PC-3 (cell line): ENCODE results near the gene C2CD3. TPM values are rescaled to one million over a fixed set of nuclear protein-coding genes. Genes with fewer than 3 reads are reported as not detected.
A peak's percentile ranks its signal among the peaks of the same experiment; 100 is the strongest.
"Not testable (repeated sequence)": the region's sequence is repeated elsewhere in the genome, so short reads cannot be mapped to it uniquely, and the experiment has no call there.

Experiments
- ATAC-seq: fragments of 200-7000 bp; cut with Tn5 transposase; 2 replicates; pipeline ENCODE4 v1.9.1; 2020; ENCODE audit warnings: mild to moderate bottlenecking, moderate library complexity
- BruUV-seq: library from RNA; stranded (reverse); fragments of 400-500 nt; replicated peaks from 2 replicates; lab custom pipeline; 2021; lab: Mats Ljungman, UMichigan
- CTCF ChIA-PET: fragments of 300-600 bp; sonication (Branson Sonifier 250); formaldehyde crosslinking; loops from one replicate; lab custom pipeline; 2022; ENCODE audit warnings: antibody characterized with exemption; lab: Charles Lee
- POLR2A ChIA-PET: fragments of 300-600 bp; sonication (Branson Sonifier 250); formaldehyde crosslinking; loops from one replicate; lab custom pipeline; 2022; ENCODE audit warnings: antibody characterized with exemption; ENCODE audit not compliant: unreplicated experiment; lab: Charles Lee
- DNase-seq: peaks from one replicate; pipeline ENCODE4 v3.0.0-alpha.2; 2015
- H2AFZ ChIP-seq: fragments of 300-600 bp; sonication (generic); 2 replicates; pipeline ENCODE4 v1.6.0; 2016; ENCODE audit warnings: antibody characterized with exemption, low read length
- H3F3A ChIP-seq: fragments of 300-600 bp; sonication (generic); one replicate; pipeline ENCODE4 v1.6.0; 2017; ENCODE audit warnings: antibody characterized with exemption, low read length, control low read depth, mild to moderate bottlenecking; ENCODE audit not compliant: unreplicated experiment
- H3K27ac ChIP-seq: fragments of 300-600 bp; sonication (generic); 2 replicates; pipeline ENCODE4 v1.5.1; 2016; ENCODE audit warnings: mild to moderate bottlenecking, low read length
- H3K27me3 ChIP-seq: fragments of 300-600 bp; sonication (generic); 2 replicates; pipeline ENCODE4 v1.6.1; 2016; ENCODE audit warnings: low read length, mixed read lengths
- H3K36me3 ChIP-seq: fragments of 300-600 bp; sonication (generic); 2 replicates; pipeline ENCODE4 v1.6.1; 2016; ENCODE audit warnings: low read depth, mixed run types, low read length, mixed read lengths
- H3K4me1 ChIP-seq: fragments of 300-600 bp; sonication (generic); 2 replicates; pipeline ENCODE4 v1.5.1; 2016; ENCODE audit warnings: low read length; ENCODE audit not compliant: insufficient read depth
- H3K4me2 ChIP-seq: fragments of 300-600 bp; sonication (generic); 2 replicates; pipeline ENCODE4 v1.6.0; 2016; ENCODE audit warnings: low read length
- H3K4me3 ChIP-seq: fragments of 300-600 bp; sonication (generic); 2 replicates; pipeline ENCODE4 v1.5.1; 2016; ENCODE audit warnings: mild to moderate bottlenecking, low read length, mixed read lengths
- H3K79me2 ChIP-seq: fragments of 300-600 bp; sonication (generic); 2 replicates; pipeline ENCODE4 v1.6.1; 2017; ENCODE audit warnings: low read length, mixed read lengths
- H3K9ac ChIP-seq: fragments of 300-600 bp; sonication (generic); 2 replicates; pipeline ENCODE4 v1.6.0; 2016; ENCODE audit warnings: mild to moderate bottlenecking, low read length
- H3K9me2 ChIP-seq: fragments of 300-600 bp; sonication (generic); replicated peaks from 2 replicates; pipeline ENCODE4 v1.6.1; 2016; ENCODE audit warnings: mixed run types, low read length, mixed read lengths
- H3K9me3 ChIP-seq: fragments of 300-600 bp; sonication (generic); 2 replicates; pipeline ENCODE4 v1.6.1; 2016; ENCODE audit warnings: low read length, mixed read lengths
- H4K20me1 ChIP-seq: fragments of 300-600 bp; sonication (generic); 2 replicates; pipeline ENCODE4 v1.6.1; 2016; ENCODE audit warnings: low read length, mixed read lengths
- EZH2 ChIP-seq: fragments of 300-600 bp; sonication (generic); IDR thresholded peaks from one replicate; pipeline ENCODE4 v1.6.1; 2017; ENCODE audit warnings: antibody characterized with exemption, mild to moderate bottlenecking, low read length; ENCODE audit not compliant: unreplicated experiment
- EZH2phosphoT487 ChIP-seq: fragments of 300-600 bp; sonication (generic); IDR thresholded peaks from 2 replicates; pipeline ENCODE4 v1.6.1; 2018; ENCODE audit warnings: mild to moderate bottlenecking, antibody characterized with exemption, low read length, borderline replicate concordance
- intact Hi-C: fragments of 100-400 bp; cut with micrococcal nuclease; formaldehyde crosslinking; loops from 2 replicates; pipeline ENCODE4 v1.9.0; 2023
- total RNA-seq: library from RNA; depleted of rRNA; stranded (reverse); fragments of >200 nt; gene quantifications from 2 replicates; pipeline ENCODE4 v1.2.3, GENCODE V29; 2014
- TF ChIP-seq, protein P1 (sequence below): fragments of 300-600 bp; sonication (generic); conservative IDR thresholded peaks from 2 replicates; pipeline ENCODE4 v1.5.1; 2017; ENCODE audit warnings: antibody characterized with exemption, low read depth, mild to moderate bottlenecking, low read length

C2CD3 gene
- total RNA-seq, 1 experiment from 2014 or later, result 27.3 TPM

DNA sequence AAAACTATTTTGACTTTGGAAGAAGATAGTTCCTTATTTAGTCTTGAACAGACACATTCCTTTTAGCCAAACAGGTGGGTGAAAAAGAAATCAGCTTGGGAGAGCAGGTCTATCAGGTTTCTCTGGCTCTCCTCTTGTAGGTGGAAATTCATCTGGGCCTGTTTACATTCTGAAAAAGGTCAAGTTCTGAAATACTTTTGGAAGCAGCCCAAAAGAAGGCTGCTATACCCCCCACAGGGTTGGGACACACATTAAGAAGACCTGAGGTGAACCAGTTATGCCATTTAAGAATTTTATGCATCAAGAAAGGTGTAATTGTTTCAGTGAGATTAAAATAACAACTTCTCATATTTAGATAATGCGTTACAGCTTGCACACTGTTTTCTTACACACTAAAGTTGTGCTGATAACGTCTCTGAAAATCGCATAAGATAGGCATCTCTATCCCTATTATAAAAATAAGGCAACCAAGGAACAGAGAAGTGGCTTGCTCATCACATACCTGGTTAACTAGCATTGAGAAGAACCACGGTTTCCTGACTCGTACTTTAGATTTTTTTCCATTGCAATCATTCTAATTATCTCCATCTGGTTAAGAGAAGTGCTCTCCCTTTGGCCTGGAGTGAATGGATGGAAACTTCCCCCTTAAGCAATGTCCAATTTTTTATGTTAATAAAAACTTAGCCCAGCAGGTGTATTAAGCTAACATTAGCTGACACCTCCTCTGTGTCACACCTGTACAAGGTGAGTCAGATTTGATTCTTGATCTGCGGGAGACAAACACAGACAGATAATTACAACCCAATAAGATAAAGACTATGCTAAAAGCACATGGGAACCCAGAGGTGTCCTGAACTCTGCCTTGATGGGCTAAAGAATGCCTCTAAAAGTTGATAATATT lies 101.4 kb downstream of the C2CD3 start:
- no peaks in the 10 kb centered on the region for H3K9me2 ChIP-seq
- CTCF ChIA-PET, result no interaction called here
- DNase-seq, result peak; percentile 95

DNA sequence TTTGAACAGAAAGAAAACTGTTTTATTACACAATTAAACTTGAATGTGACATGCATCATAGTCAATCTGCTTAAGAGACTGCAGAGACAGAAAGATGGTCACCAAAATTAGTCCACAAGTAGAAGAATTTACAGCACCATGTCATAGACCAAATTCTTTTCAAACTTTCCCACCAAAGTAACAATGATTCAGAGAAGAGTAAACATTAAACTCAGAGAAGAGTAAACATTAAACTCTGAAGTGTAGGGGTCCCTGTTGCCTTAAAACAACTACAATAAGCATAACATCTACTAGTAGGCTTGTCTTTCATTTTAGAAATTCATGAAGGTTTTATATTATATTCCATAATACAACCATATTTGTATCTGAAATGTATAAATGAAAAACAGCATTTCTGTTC lies 104.1 kb downstream of the C2CD3 start:
- H3F3A ChIP-seq, H3K27me3 ChIP-seq, H2AFZ ChIP-seq, BruUV-seq, H3K9me3 ChIP-seq, CTCF ChIA-PET, H3K79me2 ChIP-seq, H3K36me3 ChIP-seq, H3K9me2 ChIP-seq, H4K20me1 ChIP-seq: not testable (repeated sequence)
- Histone ChIP-seq H3K9ac (peak overlapping the region; percentile 75), H3K4me2 (peak overlapping the region; percentile 68), H3K4me3 (peak overlapping the region; percentile 30), H3K27ac (peak overlapping the region; percentile 90), H3K4me1 (peaks cover 53% of the 10 kb centered on the region)
- DNase-seq (peak; percentile 92), ATAC-seq (peak; percentile 83)
- intact Hi-C loops, result loop anchor here (2.0 to 10.0 kb wide), 2 partner anchors 40 to 378 kb away; no protein-coding TSS in a partner anchor
- POLR2A ChIA-PET, result interaction anchor here (0.6 to 0.7 kb wide), 2 partner anchors 29 to 86 kb away, joined by 6 to 8 read pairs; no protein-coding TSS in a partner anchor

More for the DNA sequence above, 101.4 kb downstream of the C2CD3 start:
- POLR2A ChIA-PET, result no interaction called here
- peak overlapping the region; percentile 43 for H3K4me2 ChIP-seq
- intact Hi-C loops, result loop anchor here (2.0 to 10.0 kb wide), 2 partner anchors 13 to 375 kb away; no protein-coding TSS in a partner anchor
- TF ChIP-seq, protein P1, sequence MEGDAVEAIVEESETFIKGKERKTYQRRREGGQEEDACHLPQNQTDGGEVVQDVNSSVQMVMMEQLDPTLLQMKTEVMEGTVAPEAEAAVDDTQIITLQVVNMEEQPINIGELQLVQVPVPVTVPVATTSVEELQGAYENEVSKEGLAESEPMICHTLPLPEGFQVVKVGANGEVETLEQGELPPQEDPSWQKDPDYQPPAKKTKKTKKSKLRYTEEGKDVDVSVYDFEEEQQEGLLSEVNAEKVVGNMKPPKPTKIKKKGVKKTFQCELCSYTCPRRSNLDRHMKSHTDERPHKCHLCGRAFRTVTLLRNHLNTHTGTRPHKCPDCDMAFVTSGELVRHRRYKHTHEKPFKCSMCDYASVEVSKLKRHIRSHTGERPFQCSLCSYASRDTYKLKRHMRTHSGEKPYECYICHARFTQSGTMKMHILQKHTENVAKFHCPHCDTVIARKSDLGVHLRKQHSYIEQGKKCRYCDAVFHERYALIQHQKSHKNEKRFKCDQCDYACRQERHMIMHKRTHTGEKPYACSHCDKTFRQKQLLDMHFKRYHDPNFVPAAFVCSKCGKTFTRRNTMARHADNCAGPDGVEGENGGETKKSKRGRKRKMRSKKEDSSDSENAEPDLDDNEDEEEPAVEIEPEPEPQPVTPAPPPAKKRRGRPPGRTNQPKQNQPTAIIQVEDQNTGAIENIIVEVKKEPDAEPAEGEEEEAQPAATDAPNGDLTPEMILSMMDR, result no peak
- TF ChIP-seq EZH2, result no peak
- no peak for TF ChIP-seq EZH2phosphoT487
- H3F3A ChIP-seq, result no peaks in the 10 kb centered on the region
- H3K27ac ChIP-seq, result peak overlapping the region; percentile 90
- no peak overlapping the region; the same call in 1 of the 2 replicates for H3K4me3 ChIP-seq
- no peaks in the 10 kb centered on the region for H3K27me3 ChIP-seq
- BruUV-seq, result no TSS peak
- H2AFZ ChIP-seq, result no peak overlapping the region
- H3K9ac ChIP-seq, result no peak overlapping the region
- H4K20me1 ChIP-seq, result no peaks in the 10 kb centered on the region
- H3K79me2 ChIP-seq, result no peaks in the 10 kb centered on the region
- peak; percentile 5; the same call in 1 of the 2 replicates for ATAC-seq
- H3K4me1 ChIP-seq, result peaks cover 59% of the 10 kb centered on the region
- peaks cover 14% of the 10 kb centered on the region for H3K36me3 ChIP-seq
- no peaks in the 10 kb centered on the region for H3K9me3 ChIP-seq

DNA sequence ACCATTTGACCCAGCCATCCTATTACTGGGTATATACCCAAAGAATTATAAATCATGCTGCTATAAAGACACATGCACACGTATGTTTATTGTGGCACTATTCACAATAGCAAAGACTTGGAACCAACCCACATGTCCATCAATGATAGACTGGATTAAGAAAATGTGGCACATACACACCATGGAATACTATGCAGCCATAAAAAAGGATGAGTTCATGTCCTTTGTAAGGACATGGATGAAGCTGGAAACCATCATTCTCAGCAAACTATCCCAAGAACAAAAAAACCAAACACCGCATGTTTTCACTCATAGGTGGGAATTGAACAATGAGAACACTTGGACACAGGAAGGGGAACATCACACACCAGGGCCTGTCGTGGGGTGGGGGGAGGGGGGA lies 105.3 kb downstream of the C2CD3 start:
- H3K9me3 ChIP-seq, H3F3A ChIP-seq, DNase-seq, H3K9ac ChIP-seq, H3K27ac ChIP-seq, H3K36me3 ChIP-seq, BruUV-seq, H3K27me3 ChIP-seq, ATAC-seq, H3K4me2 ChIP-seq, POLR2A ChIA-PET, H3K79me2 ChIP-seq, H2AFZ ChIP-seq, H3K4me3 ChIP-seq, H3K9me2 ChIP-seq, CTCF ChIA-PET, H4K20me1 ChIP-seq: not testable (repeated sequence)
- intact Hi-C loops, result loop anchor here (10.0 kb wide), 1 partner anchor 379 kb away; no protein-coding TSS in a partner anchor
- peaks cover 42% of the 10 kb centered on the region for H3K4me1 ChIP-seq

DNA sequence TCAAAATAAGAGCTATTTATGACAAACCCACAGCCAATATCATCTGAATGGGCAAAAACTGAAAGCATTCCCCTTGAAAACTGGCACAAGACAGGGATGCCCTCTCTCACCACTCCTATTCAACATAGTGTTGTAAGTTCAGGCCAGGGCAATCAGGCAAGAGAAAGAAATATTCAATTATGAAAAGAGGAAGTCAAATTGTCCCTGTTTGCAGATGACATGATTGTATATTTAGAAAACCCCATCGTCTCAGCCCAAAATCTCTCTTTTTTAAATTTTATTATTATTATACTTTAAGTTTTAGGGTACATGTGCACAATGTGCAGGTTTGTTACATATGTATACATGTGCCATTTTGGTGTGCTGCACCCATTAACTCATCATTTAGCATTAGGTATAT lies 107.2 kb downstream of the C2CD3 start:
- H3K9ac ChIP-seq, H3F3A ChIP-seq, H3K27ac ChIP-seq, H3K9me2 ChIP-seq, H3K4me3 ChIP-seq, H3K79me2 ChIP-seq, H3K27me3 ChIP-seq, H4K20me1 ChIP-seq, BruUV-seq, H2AFZ ChIP-seq, DNase-seq, H3K36me3 ChIP-seq, H3K9me3 ChIP-seq, H3K4me2 ChIP-seq, CTCF ChIA-PET, ATAC-seq, POLR2A ChIA-PET: not testable (repeated sequence)
- H3K4me1 ChIP-seq, result peaks cover 23% of the 10 kb centered on the region
- intact Hi-C loops, result loop anchor here (10.0 kb wide), 1 partner anchor 381 kb away; no protein-coding TSS in a partner anchor

DNA sequence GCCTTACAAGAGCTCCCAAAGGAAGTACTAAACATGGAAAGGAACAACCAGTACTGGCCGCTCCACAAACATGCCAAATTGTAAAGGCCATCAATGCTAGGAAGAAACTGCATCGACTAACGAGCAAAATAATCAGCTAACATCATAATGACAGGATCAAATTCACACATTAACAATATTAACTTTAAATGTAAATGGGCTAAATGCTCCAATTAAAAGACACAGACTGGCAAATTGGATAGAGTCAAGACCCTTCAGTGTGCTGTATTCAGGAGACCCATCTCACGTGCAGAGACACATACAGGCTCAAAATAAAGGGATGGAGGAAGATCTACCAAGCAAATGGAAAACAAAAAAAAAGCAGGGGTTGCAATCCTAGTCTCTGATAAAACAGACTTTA lies 109.2 kb downstream of the C2CD3 start:
- intact Hi-C loops, result loop anchor here (10.0 kb wide), 1 partner anchor 383 kb away; no protein-coding TSS in a partner anchor
- BruUV-seq, result not testable (repeated sequence)

More for the DNA sequence above, 109.2 kb downstream of the C2CD3 start:
- H3K4me1 ChIP-seq, result peaks cover 15% of the 10 kb centered on the region
- H3K9me3 ChIP-seq, H4K20me1 ChIP-seq, CTCF ChIA-PET, H3F3A ChIP-seq, H3K79me2 ChIP-seq, H3K27ac ChIP-seq, H3K4me3 ChIP-seq, POLR2A ChIA-PET, H3K9me2 ChIP-seq, DNase-seq, H3K36me3 ChIP-seq, H3K4me2 ChIP-seq, H2AFZ ChIP-seq, H3K9ac ChIP-seq, H3K27me3 ChIP-seq, ATAC-seq: not testable (repeated sequence)
